Measurements from ENCODE around the gene PPIL6.

Gene PPIL6

DNA sequence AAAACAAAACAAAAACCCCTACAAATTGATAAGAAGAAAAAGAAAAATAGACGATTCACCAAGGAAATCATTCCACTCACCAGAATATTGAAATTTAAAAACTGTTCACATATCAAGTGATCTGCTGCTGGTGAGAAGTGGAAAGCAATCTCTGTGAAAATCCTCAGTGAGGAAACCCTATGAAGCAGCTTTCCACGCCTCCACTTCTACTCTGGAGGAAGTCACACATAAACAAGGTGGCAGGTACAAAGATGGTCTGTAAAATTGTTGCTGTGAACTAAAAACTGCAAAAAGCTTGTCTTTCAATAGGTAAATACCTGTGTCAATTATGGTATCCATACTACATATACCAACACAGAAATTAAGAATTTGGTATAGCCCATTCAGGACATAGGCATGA lies 76.7 kb downstream of the PPIL6 start:
- no peak overlapping the region for H3K27ac ChIP-seq
- DNase-seq (ENCODE audit: low spot score): no peak
- H3K4me3 ChIP-seq: no peak overlapping the region
- no peak for TF ChIP-seq CTCF (IDR thresholded peaks at IDR 0.05)

DNA sequence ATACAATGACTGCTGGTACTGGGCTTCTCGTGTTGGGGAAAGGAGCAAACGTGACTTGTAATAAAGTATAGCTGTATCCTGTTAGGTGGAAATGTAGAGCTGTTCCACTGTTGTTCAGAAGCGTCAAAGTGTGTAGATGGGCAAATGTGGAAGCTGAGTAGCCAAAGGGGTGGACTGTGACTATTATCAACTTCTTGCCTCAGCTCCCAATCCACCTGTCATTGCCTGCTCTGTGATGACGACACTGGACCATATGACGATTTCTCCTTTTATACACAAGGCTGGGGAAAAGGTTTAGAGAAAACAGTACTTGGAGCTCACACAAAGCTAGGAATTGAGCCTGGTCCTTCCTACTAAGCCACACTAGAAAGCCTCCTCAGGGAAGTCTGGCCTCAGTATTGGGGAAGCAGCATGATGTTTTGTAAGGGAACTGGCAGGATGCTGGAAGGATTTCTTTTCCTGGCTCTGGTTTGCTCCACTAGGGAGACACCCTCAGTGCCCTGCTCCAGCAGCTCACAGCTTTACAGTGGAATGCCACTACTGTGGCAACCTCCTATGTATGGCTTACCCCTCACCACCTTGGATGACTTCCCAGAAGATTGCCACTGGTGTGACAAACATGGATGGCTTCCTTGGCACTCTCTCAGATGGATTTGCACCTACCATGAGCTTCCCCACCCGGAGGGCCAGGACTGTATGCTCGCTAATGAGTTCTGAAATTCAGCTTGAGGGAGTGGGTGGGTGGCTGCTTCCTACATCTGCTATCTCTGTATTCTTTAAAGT lies 78.1 kb downstream of the PPIL6 start:
- no peak for TF ChIP-seq CTCF (IDR thresholded peaks at IDR 0.05)
- no peak for DNase-seq (ENCODE audit: low spot score)
- Histone ChIP-seq H3K4me3 (no peak overlapping the region), H3K27ac (no peak overlapping the region)

DNA sequence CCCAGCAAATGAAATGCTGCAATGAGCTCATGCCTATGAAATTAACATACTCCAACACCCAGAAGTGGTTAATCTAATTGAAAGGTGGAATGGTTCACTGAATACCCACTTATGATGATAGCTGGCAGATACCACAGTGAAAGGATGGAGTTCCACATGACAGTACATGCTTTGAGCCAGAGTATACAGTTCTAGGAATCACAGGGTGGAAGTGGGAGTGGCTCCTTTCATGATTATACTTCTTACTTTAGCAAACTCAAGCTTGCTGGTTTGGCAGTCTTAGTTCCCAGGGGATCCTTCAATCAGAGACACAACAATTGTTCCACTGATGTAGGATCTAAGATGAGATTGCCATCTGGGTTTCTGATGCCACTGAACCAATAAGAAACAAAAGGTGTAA lies 79.6 kb downstream of the PPIL6 start:
- Histone ChIP-seq H3K4me3 (no peak overlapping the region), H3K27ac (no peak overlapping the region)
- no peak for DNase-seq (ENCODE audit: low spot score)
- no peak for TF ChIP-seq CTCF (IDR thresholded peaks at IDR 0.05)

DNA sequence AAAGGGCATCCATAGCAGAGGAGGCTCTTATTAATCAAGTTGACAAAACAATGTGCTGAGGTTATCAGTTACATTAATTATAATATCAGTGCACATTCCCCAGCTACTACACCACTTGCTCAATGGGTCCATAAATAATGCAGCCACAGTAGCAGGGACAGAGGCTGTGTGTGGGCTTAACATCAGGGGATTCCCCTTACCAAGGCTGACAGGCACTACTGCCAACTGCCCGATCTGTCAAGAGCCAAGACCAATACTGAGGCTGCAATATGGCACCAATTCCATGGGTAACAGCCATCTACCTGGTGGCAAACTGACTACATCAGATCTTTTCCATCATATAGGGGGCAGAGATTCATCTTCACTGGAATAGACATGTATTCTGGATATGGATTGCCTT lies 80.1 kb downstream of the PPIL6 start:
- Histone ChIP-seq H3K4me3 (no peak overlapping the region), H3K27ac (no peak overlapping the region)

DNA sequence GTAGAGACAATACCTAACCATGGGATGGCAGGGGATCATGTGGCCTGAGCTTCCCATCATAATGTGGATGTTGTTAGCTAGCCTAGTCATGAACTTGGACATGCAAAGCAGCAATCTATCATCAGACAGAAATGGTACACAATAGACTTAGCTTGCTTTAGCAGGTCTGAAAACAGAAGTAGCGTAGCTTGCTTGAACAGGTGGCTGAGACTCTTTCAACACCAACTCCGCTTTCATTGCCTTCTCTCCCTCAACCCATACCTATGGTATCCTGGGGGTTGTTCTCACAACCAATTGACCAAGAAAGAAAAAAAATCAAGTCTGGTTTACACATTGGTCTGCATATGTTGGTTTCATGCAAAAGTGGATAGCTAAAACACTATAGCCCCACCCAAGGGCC lies 81.2 kb downstream of the PPIL6 start:
- DNase-seq (ENCODE audit: low spot score): no peak

More for the DNA sequence above, 80.1 kb downstream of the PPIL6 start:
- DNase-seq (ENCODE audit: low spot score): no peak
- no peak for TF ChIP-seq CTCF (IDR thresholded peaks at IDR 0.05)

GRCh38 chr6:109358204-109358603 lies 82.2 kb downstream of the PPIL6 start:
- Histone ChIP-seq H3K4me3 (no peak overlapping the region), H3K27ac (no peak overlapping the region)
- DNase-seq (ENCODE audit: low spot score): no peak
- TF ChIP-seq CTCF (IDR thresholded peaks at IDR 0.05): no peak

More for the DNA sequence above, 81.2 kb downstream of the PPIL6 start:
- Histone ChIP-seq H3K4me3 (no peak overlapping the region), H3K27ac (no peak overlapping the region)
- TF ChIP-seq CTCF (IDR thresholded peaks at IDR 0.05): no peak

- no peak for TF ChIP-seq CTCF (IDR thresholded peaks at IDR 0.05)
- H3K4me3 ChIP-seq: no peak overlapping the region
- no peak for DNase-seq (ENCODE audit: low spot score)
- H3K27ac ChIP-seq: no peak overlapping the region
These were observed 84.2 kb downstream of the PPIL6 start for GRCh38 chr6:109356237-109356636.
